Gastroesophageal sphincter (tissue), 4 donors: Measurements from ENCODE around the gene CHDH. TPM values are rescaled to one million over a fixed set of nuclear protein-coding genes. Genes with fewer than 3 reads are reported as not detected.

Experiments used
- ATAC-seq: fragments of 150-250 bp; one replicate; pipeline ENCODE4 v1.9.1; 2016; ENCODE audit warnings: mild to moderate bottlenecking, moderate library complexity
- H3K27ac ChIP-seq, 4 donors: fragments of 200-600 bp; sonication (generic) in 3 of 4; 1 replicate in 3 of 4; 2 replicates in 1 of 4; pipeline ENCODE4 v1.5.1; 2016 to 2019
- H3K27me3 ChIP-seq: fragments of 200-600 bp; sonication (generic); one replicate; pipeline ENCODE4 v1.5.1; 2019
- H3K36me3 ChIP-seq, 2 donors: fragments of 200-600 bp; sonication (generic); one replicate each; pipeline ENCODE4 v1.5.1; 2019; ENCODE audit warnings: control low read depth in 1 of 2
- H3K4me1 ChIP-seq, 3 donors: fragments of 200-600 bp; sonication (generic); 1 replicate in 2 of 3; 2 replicates in 1 of 3; pipeline ENCODE4 v1.5.1; 2016 to 2019; ENCODE audit warnings: control low read depth in 2 of 3
- H3K4me3 ChIP-seq, 2 donors: fragments of 200-600 bp; sonication (generic); one replicate each; pipeline ENCODE4 v1.5.1; 2019; ENCODE audit warnings: mild to moderate bottlenecking in 1 of 2, moderate library complexity in 1 of 2
- H3K9me3 ChIP-seq, 3 donors: fragments of 200-600 bp; sonication (generic); one replicate each; pipeline ENCODE4 v1.5.1; 2017 to 2019; ENCODE audit warnings: control low read depth in 2 of 3
- CTCF ChIP-seq, 4 experiments: fragments of 200-600 bp in 2 of 4; fragments of 450-650 bp in 2 of 4; sonication (generic) in 1 of 4; IDR thresholded peaks; one replicate each; pipeline ENCODE4 v1.5.1; 2017 to 2019; ENCODE audit warnings: antibody characterized with exemption in 4 of 4, mild to moderate bottlenecking in 2 of 4, moderate library complexity in 2 of 4
- EP300 ChIP-seq: sonication (generic); formaldehyde crosslinking; IDR thresholded peaks from one replicate; pipeline ENCODE4 v1.6.1; 2017; ENCODE audit warnings: antibody characterized with exemption, mild to moderate bottlenecking
- POLR2A ChIP-seq, 2 donors: fragments of 450-650 bp; IDR thresholded peaks; one replicate each; pipeline ENCODE4 v1.6.1; 2017; ENCODE audit warnings: antibody characterized with exemption in 2 of 2, mild to moderate bottlenecking in 2 of 2, moderate library complexity in 1 of 2
- POLR2AphosphoS5 ChIP-seq: sonication (generic); formaldehyde crosslinking; IDR thresholded peaks from one replicate; pipeline ENCODE4 v1.6.1; 2017; ENCODE audit warnings: antibody characterized with exemption
- WGBS, 2 donors: methylation state at CpG; one replicate each; pipeline ENCODE4 v1.1.5; 2018; ENCODE audit warnings: low coverage in 1 of 2; 5-methylcytosine and 5-hydroxymethylcytosine counted together
- total RNA-seq, 4 donors: library from RNA; depleted of rRNA; stranded (reverse); fragments of >200 nt; gene quantifications; one replicate each; pipeline ENCODE4 v1.1.0, GENCODE V29; 2016

CHDH gene
- total RNA-seq, 4 donors from 2014 or later = 0.78 to 13.1 (median 4.0) TPM

GRCh38 chr3:53821631-53822121, 24.5 kb downstream of the CHDH start:
- H3K27me3 ChIP-seq = no peaks in the 10 kb centered on the region
- H3K4me1 ChIP-seq = no peaks in the 10 kb centered on the region
- no peak for ATAC-seq
- H3K9me3 ChIP-seq = no peaks in the 10 kb centered on the region
- H3K27ac ChIP-seq = no peak overlapping the region
- no peak overlapping the region for H3K4me3 ChIP-seq
- no peak for TF ChIP-seq POLR2AphosphoS5
- TF ChIP-seq POLR2A (IDR thresholded peaks at IDR 0.05) = no peak
- no peak for TF ChIP-seq CTCF (IDR thresholded peaks at IDR 0.05)
- peaks cover 0 to 18% of the 10 kb centered on the region in 2 donors for H3K36me3 ChIP-seq
- 54 to 59% methylated on average over 2 to 3 of the region's 5 CpGs for WGBS, 2 donors

GRCh38 chr3:53820756-53821580, 25.3 kb downstream of the CHDH start:
- Histone ChIP-seq H3K27ac (no peak overlapping the region), H3K27me3 (no peaks in the 10 kb centered on the region), H3K4me1 (no peaks in the 10 kb centered on the region), H3K9me3 (no peaks in the 10 kb centered on the region), H3K36me3 (peaks cover 0 to 18% of the 10 kb centered on the region in 2 donors), H3K4me3 (no peak overlapping the region)
- no peak for ATAC-seq
- WGBS, 2 donors = 67 to 72% methylated on average over 6 to 11 of the region's 21 CpGs
- TF ChIP-seq CTCF (IDR thresholded peaks at IDR 0.05) = no peak
- no peak for TF ChIP-seq EP300
- TF ChIP-seq POLR2A (IDR thresholded peaks at IDR 0.05) = no peak
- TF ChIP-seq POLR2AphosphoS5 = no peak

GRCh38 chr3:53820084-53820483, 26.1 kb downstream of the CHDH start:
- no peak for TF ChIP-seq POLR2A (IDR thresholded peaks at IDR 0.05)
- TF ChIP-seq POLR2AphosphoS5 = no peak
- TF ChIP-seq EP300 = no peak
- no peak for TF ChIP-seq CTCF (IDR thresholded peaks at IDR 0.05)
- WGBS, 2 donors = 85 to 100% methylated on average over 2 to 4 of the region's 5 CpGs
- Histone ChIP-seq H3K27ac (no peak overlapping the region), H3K4me3 (no peak overlapping the region), H3K9me3 (no peaks in the 10 kb centered on the region), H3K27me3 (no peaks in the 10 kb centered on the region), H3K4me1 (no peaks in the 10 kb centered on the region), H3K36me3 (peaks cover 0 to 18% of the 10 kb centered on the region in 2 donors)
- ATAC-seq = no peak

- ATAC-seq = no peak
- no peak overlapping the region for H3K27ac ChIP-seq
- no peak for TF ChIP-seq POLR2A (IDR thresholded peaks at IDR 0.05)
- TF ChIP-seq EP300 = no peak
- TF ChIP-seq CTCF (IDR thresholded peaks at IDR 0.05) = no peak
- TF ChIP-seq POLR2AphosphoS5 = no peak
- H3K27me3 ChIP-seq = no peaks in the 10 kb centered on the region
- H3K36me3 ChIP-seq = peaks cover 0 to 18% of the 10 kb centered on the region in 2 donors
- no peaks in the 10 kb centered on the region for H3K9me3 ChIP-seq
- H3K4me3 ChIP-seq = no peak overlapping the region
- WGBS, 2 donors = 86% methylated on average over 6 of the region's 14 CpGs; no CpG with 5 or more reads in 1 of the 2 donors
- no peaks in the 10 kb centered on the region for H3K4me1 ChIP-seq
Observed at GRCh38 chr3:53819163-53819868, 26.9 kb downstream of the CHDH start.
